GM12801 (cell line): Measurements from ENCODE around the gene SDK1.

Experiments
- CTCF ChIP-seq: IDR thresholded peaks from one replicate; pipeline ENCODE4 v1.5.1; 2011; ENCODE audit warnings: control low read depth; ENCODE audit not compliant: insufficient read length; ENCODE audit errors: extremely low read depth

The SDK1 gene

GRCh38 chr7:4108951-4109350, 807.9 kb downstream of the SDK1 start:
- no peak for TF ChIP-seq CTCF

- no peak for TF ChIP-seq CTCF
Measured at GRCh38 chr7:4109481-4110110, 808.5 kb downstream of the SDK1 start.

- TF ChIP-seq CTCF: no peak
Measured at GRCh38 chr7:4110438-4110837, 809.4 kb downstream of the SDK1 start.

GRCh38 chr7:4111166-4111565, 810.1 kb downstream of the SDK1 start:
- no peak for TF ChIP-seq CTCF

- TF ChIP-seq CTCF: no peak
Measured at GRCh38 chr7:4113271-4113670, 812.2 kb downstream of the SDK1 start.

GRCh38 chr7:4113976-4114375, 812.9 kb downstream of the SDK1 start:
- no peak for TF ChIP-seq CTCF

- TF ChIP-seq CTCF: no peak
Measured at GRCh38 chr7:4115442-4115841, 814.4 kb downstream of the SDK1 start.
